ENCODE measurements around the gene CCDC198. TPM values are rescaled to one million over a fixed set of nuclear protein-coding genes. Genes with fewer than 3 reads are reported as not detected.

CCDC198 gene
- total and polyA plus RNA-seq, 9 of the 15 experiments (the other 6 are each of a cell fraction or from before 2014, with no cell fraction given), result not detected

- TF ChIP-seq ETS2 (tag; IDR thresholded peaks at IDR 0.05; ENCODE audit: borderline replicate concordance, poor library complexity, severe bottlenecking), result no peak
- TF ChIP-seq NFYB (IDR thresholded peaks at IDR 0.05; ENCODE audit: extremely low read depth, insufficient read length), result no peak
- TF ChIP-seq ZNF511 (CRISPR knock-in tag; IDR thresholded peaks at IDR 0.05), result no peak
Measured at GRCh38 chr14:57464008-57464730, 29.5 kb downstream of the CCDC198 start (continued).

GRCh38 chr14:57462551-57462950, 31.1 kb downstream of the CCDC198 start:
- in situ Hi-C loops (cut with MboI), result no loop called here
- no peak for TF ChIP-seq MEIS2 (IDR thresholded peaks at IDR 0.05; ENCODE audit: partially characterized antibody)
- TF ChIP-seq ZNF280A (IDR thresholded peaks at IDR 0.05; ENCODE audit: low read depth, partially characterized antibody), result no peak
- no peak for TF ChIP-seq ZBTB2 (IDR thresholded peaks at IDR 0.05)
- TF ChIP-seq ETS1 (conservative IDR thresholded peaks at IDR 0.05; ENCODE audit: control insufficient read depth, low read depth, low read length), result no peak
- no peak for TF ChIP-seq CEBPZ (IDR thresholded peaks at IDR 0.05; ENCODE audit: borderline replicate concordance, low read depth, low read length)
- TF ChIP-seq MCM7 (IDR thresholded peaks at IDR 0.05), result no peak
- no peak for TF ChIP-seq ILF3 (IDR thresholded peaks at IDR 0.05; ENCODE audit: borderline replicate concordance)
- TF ChIP-seq ZNF507 (tag; conservative IDR thresholded peaks at IDR 0.05), result no peak

More at GRCh38 chr14:57462551-57462950, 31.1 kb downstream of the CCDC198 start:
- Histone ChIP-seq H3K9ac (ENCODE audit: insufficient read depth in 1 of 2, low read depth in 2 of 2, low read length in 2 of 2) (no peak overlapping the region), H2AFZ (ENCODE audit: low read depth, low read length) (no peak overlapping the region), H3K9me1 (ENCODE audit: control insufficient read depth, insufficient read depth, low read length) (no peaks in the 10 kb centered on the region), H3K4me2 (ENCODE audit: insufficient read depth, low read length) (no peak overlapping the region), H3K27me3 (ENCODE audit: control insufficient read depth in 2 of 2, insufficient read depth in 2 of 2, low read length in 2 of 2) (no peaks in the 10 kb centered on the region), H3K36me3 (ENCODE audit: control insufficient read depth, insufficient read depth, low read length) (no peaks in the 10 kb centered on the region), H3K79me2 (ENCODE audit: control insufficient read depth, insufficient read depth, low read length) (no peaks in the 10 kb centered on the region), H3K27ac (ENCODE audit: extremely low read depth, low read depth, low read length) (no peak overlapping the region), H3K4me3 (no peak overlapping the region), H3K9me3 (replicated peaks; ENCODE audit: control insufficient read depth, insufficient read depth, low read depth, low read length) (no peaks in the 10 kb centered on the region), H3K4me1 (replicated peaks in 1 of 2; ENCODE audit: control insufficient read depth in 2 of 2, insufficient read depth in 2 of 2, low read length in 2 of 2) (no peaks in the 10 kb centered on the region), H4K20me1 (replicated peaks; ENCODE audit: control insufficient read depth, insufficient read depth, low read length) (no peaks in the 10 kb centered on the region)
- DNase-seq (ENCODE audit: extremely low read depth in 1 of 4, low spot score in 3 of 4) (no peak), FAIRE-seq (no peak), ATAC-seq (no peak)
- intact Hi-C loops (cut with micrococcal nuclease), result no loop called here
- POLR2A ChIA-PET, result interaction anchor here (0.6 kb wide), 1 partner anchor 499 kb away, joined by 3 read pairs; no protein-coding TSS in a partner anchor
- WGBS (ENCODE audit: insufficient coverage, low coverage, missing lambda C conversion rate), result 0% methylated on average over 3 of the region's 3 CpGs
- no TSS peak for BruUV-seq (replicated peaks)
- CTCF ChIA-PET (ENCODE audit: low intra/inter-chr PET ratio), result no interaction called here

Measured in K562 (cell line).